HepG2 (cell line): ENCODE data around the gene ABO. TPM values are rescaled to one million over a fixed set of nuclear protein-coding genes. Genes with fewer than 3 reads are reported as not detected.
A peak's percentile ranks its signal among the peaks of the same experiment; 100 is the strongest.

Source experiments
- BATF2 ChIP-seq: sonication (generic); formaldehyde crosslinking; IDR thresholded peaks from 2 replicates; pipeline ENCODE4 v1.8.0; 2022; ENCODE audit warnings: mild to moderate bottlenecking, missing genetic modification reagents, moderate library complexity
- BHLHE40 ChIP-seq: IDR thresholded peaks from 2 replicates; pipeline ENCODE4 v1.6.1; 2011; ENCODE audit warnings: low read length, improper control_type of control experiment
- DMAP1 ChIP-seq: IDR thresholded peaks from 2 replicates; pipeline ENCODE4 v1.6.1; 2016
- HNF1B ChIP-seq: sonication (generic); formaldehyde crosslinking; IDR thresholded peaks from 2 replicates; pipeline ENCODE4 v1.5.1; 2020; ENCODE audit warnings: mild to moderate bottlenecking, moderate library complexity, missing genetic modification reagents
- HNF4A ChIP-seq: sonication (generic); formaldehyde crosslinking; IDR thresholded peaks from 2 replicates; pipeline ENCODE4 v1.4.0; 2020; ENCODE audit warnings: missing genetic modification reagents
- HNF4G ChIP-seq, 2 experiments: sonication (generic) in 1 of 2; formaldehyde crosslinking in 1 of 2; IDR thresholded peaks; 2 replicates each; pipeline versions ENCODE4 v1.4.0 to v1.6.1; 2011 to 2020; ENCODE audit warnings: borderline replicate concordance in 2 of 2, low read depth in 2 of 2, mild to moderate bottlenecking in 2 of 2, low read length in 1 of 2, missing genetic modification reagents in 1 of 2, moderate library complexity in 1 of 2
- MAFF ChIP-seq: IDR thresholded peaks from 2 replicates; pipeline ENCODE4 v1.6.1; 2011; ENCODE audit warnings: low read depth, low read length, improper control_type of control experiment
- MXD1 ChIP-seq: sonication (generic); formaldehyde crosslinking; IDR thresholded peaks from 2 replicates; pipeline ENCODE4 v1.4.0; 2020; ENCODE audit warnings: mild to moderate bottlenecking, missing genetic modification reagents
- MXI1 ChIP-seq: IDR thresholded peaks from 3 replicates; pipeline ENCODE4 v1.6.1; 2012; ENCODE audit warnings: low read depth, low read length, inconsistent platforms, borderline replicate concordance
- NFE2L2 ChIP-seq: fragments of 150-350 bp; IDR thresholded peaks from 2 replicates; pipeline ENCODE4 v1.6.1; 2014; ENCODE audit warnings: low read length
- RARA ChIP-seq: IDR thresholded peaks from 2 replicates; pipeline ENCODE4 v1.6.1; 2016; ENCODE audit warnings: missing genetic modification reagents, missing compliant biosample characterization
- RNF2 ChIP-seq: fragments of 450-650 bp; conservative IDR thresholded peaks from 2 replicates; pipeline ENCODE4 v1.6.1; 2016; ENCODE audit warnings: low read depth
- SALL1 ChIP-seq: sonication (generic); formaldehyde crosslinking; IDR thresholded peaks from 2 replicates; pipeline ENCODE4 v1.8.0; 2022; ENCODE audit warnings: mild to moderate bottlenecking, missing genetic modification reagents
- TMF1 ChIP-seq: sonication (generic); formaldehyde crosslinking; IDR thresholded peaks from 2 replicates; pipeline ENCODE4 v1.8.1; 2022; ENCODE audit warnings: low read depth, missing genetic modification reagents
- ZFX ChIP-seq: sonication (generic); formaldehyde crosslinking; IDR thresholded peaks from 2 replicates; pipeline ENCODE4 v1.4.0; 2020; ENCODE audit warnings: mild to moderate bottlenecking, low read depth, missing genetic modification reagents, moderate library complexity
- ZNF597 ChIP-seq: sonication (generic); formaldehyde crosslinking; IDR thresholded peaks from 2 replicates; pipeline ENCODE4 v1.5.0; 2020; ENCODE audit warnings: missing genetic modification reagents
- ZNF678 ChIP-seq: sonication (generic); formaldehyde crosslinking; IDR thresholded peaks from 2 replicates; pipeline ENCODE4 v1.4.0; 2020; ENCODE audit warnings: mild to moderate bottlenecking, missing genetic modification reagents
- ZNF687 ChIP-seq: sonication (generic); formaldehyde crosslinking; IDR thresholded peaks from 2 replicates; pipeline ENCODE4 v1.5.1; 2020; ENCODE audit warnings: mild to moderate bottlenecking, missing genetic modification reagents, moderate library complexity
- ZNF768 ChIP-seq: sonication (generic); formaldehyde crosslinking; IDR thresholded peaks from 2 replicates; pipeline ENCODE4 v1.4.0; 2020; ENCODE audit warnings: missing genetic modification reagents
- ZSCAN25 ChIP-seq: sonication (generic); formaldehyde crosslinking; IDR thresholded peaks from 2 replicates; pipeline ENCODE4 v1.8.0; 2022; ENCODE audit warnings: mild to moderate bottlenecking, missing genetic modification reagents
- polyA plus RNA-seq, 8 experiments: library from polyadenylated mRNA; depleted of rRNA in 3 of 8; stranded (reverse) in 7 of 8; unstranded in 1 of 8; fragments of >200 nt; fragmentation: Illumina TruSeq in 4 of 8; extraction: Trizol in 4 of 8; gene quantifications; 2 replicates each; pipeline versions ENCODE4 v1.2.1 to v1.2.3, GENCODE V29; 2011 to 2016; ENCODE audit warnings: low read depth in 4 of 8, missing spikeins in 1 of 8, mixed read lengths in 1 of 8; ENCODE audit not compliant: insufficient read depth in 1 of 8
- total RNA-seq, 5 experiments: library from RNA; depleted of rRNA; stranded (reverse); fragments of >200 nt; fragmentation: Illumina TruSeq; extraction: Trizol; gene quantifications; 2 replicates each; pipeline ENCODE4 v1.2.3, GENCODE V29; 2016; ENCODE audit warnings: low read depth in 1 of 5

ABO gene
- total and polyA plus RNA-seq, 2 of the 13 experiments (the other 11 are each of a cell fraction or from before 2014, with no cell fraction given), result not detected

- TF ChIP-seq ZNF597 (CRISPR knock-in tag) (no peak), RNF2 (no peak), ZNF768 (no peak; the same call in 1 of the 2 replicates), RARA (CRISPR knock-in tag) (peak; percentile 43), BHLHE40 (peak; percentile 75), MAFF (peak; percentile 55), HNF4A (peak; percentile 64), ZFX (0 out of 2 replicates have a peak, but pooled peaks have one; percentile 11), ZNF678 (CRISPR knock-in tag) (no peak), MXD1 (no peak), MXI1 (0 out of 3 replicates have a peak, but pooled peaks have one; percentile 14), NFE2L2 (peak; percentile 20; the same call in 1 of the 2 replicates), SALL1 (peak; percentile 45; the same call in 1 of the 2 replicates), BATF2 (CRISPR knock-in tag) (no peak), ZSCAN25 (CRISPR knock-in tag) (0 out of 2 replicates have a peak, but pooled peaks have one; percentile 33), TMF1 (CRISPR knock-in tag) (no peak), HNF1B (CRISPR knock-in tag) (peak; percentile 28; the same call in 1 of the 2 replicates), ZNF687 (CRISPR knock-in tag) (peak; percentile 49), DMAP1 (CRISPR knock-in tag) (no peak), HNF4G (IDR thresholded peaks at IDR 0.05; ENCODE audit: borderline replicate concordance, low read depth, low read length) (peak; percentile 16; the same call in 1 of the 2 replicates), HNF4G (CRISPR knock-in tag; IDR thresholded peaks at IDR 0.05; ENCODE audit: borderline replicate concordance, low read depth) (no peak)
Measured at GRCh38 chr9:133258061-133259015, 16.7 kb downstream of the ABO start (continued).
